ENCODE data around the gene KLK10.

- TF ChIP-seq POLR2AphosphoS5 (IDR thresholded peaks at IDR 0.05) (no peak), CTCF (IDR thresholded peaks at IDR 0.05) (no peak), POLR2A (IDR thresholded peaks at IDR 0.05) (no peak), EP300 (IDR thresholded peaks at IDR 0.05) (no peak)
These were observed 40.8 kb upstream of the KLK10 start for GRCh38 chr19:51060336-51060735.

All from upper lobe of left lung (tissue), 4 donors.